OCI-LY7 (cell line): ENCODE measurements around the gene METTL8. TPM values are rescaled to one million over a fixed set of nuclear protein-coding genes. Genes with fewer than 3 reads are reported as not detected.

Source experiments
- BruUV-seq: library from RNA; stranded (reverse); fragments of 400-500 nt; replicated peaks from 2 replicates; lab custom pipeline; 2021; lab: Mats Ljungman, UMichigan
- CTCF ChIA-PET: fragments of 300-600 bp; sonication (Branson Sonifier 250); formaldehyde crosslinking; loops from one replicate; lab custom pipeline; 2022; ENCODE audit warnings: antibody characterized with exemption; ENCODE audit not compliant: unreplicated experiment; lab: Charles Lee
- POLR2A ChIA-PET: fragments of 300-600 bp; sonication (Branson Sonifier 250); formaldehyde crosslinking; loops from one replicate; lab custom pipeline; 2022; ENCODE audit warnings: antibody characterized with exemption; lab: Charles Lee
- DNase-seq: peaks from one replicate; pipeline ENCODE4 v3.0.0-alpha.2; 2015; ENCODE audit warnings: low spot score
- H2AFZ ChIP-seq: fragments of 200-600 bp; sonication (generic), shearing (Covaris generic); 2 replicates; pipeline ENCODE4 v1.6.1; 2014; ENCODE audit warnings: mild to moderate bottlenecking, antibody characterized with exemption, low read length, moderate library complexity
- H3K27ac ChIP-seq: fragments of 200-600 bp; sonication (generic); 2 replicates; pipeline ENCODE4 v1.5.1; 2014; ENCODE audit warnings: mixed run types, low read depth, mild to moderate bottlenecking, moderate library complexity, low read length, inconsistent platforms; ENCODE audit not compliant: poor library complexity, severe bottlenecking
- H3K36me3 ChIP-seq: fragments of 200-600 bp; sonication (generic); 2 replicates; pipeline ENCODE4 v1.6.1; 2014; ENCODE audit warnings: mild to moderate bottlenecking, antibody characterized with exemption, low read length, moderate library complexity, mixed read lengths; ENCODE audit not compliant: insufficient read depth
- H3K4me1 ChIP-seq: fragments of 200-600 bp; sonication (generic); 2 replicates; pipeline ENCODE4 v1.5.1; 2014; ENCODE audit warnings: mild to moderate bottlenecking, low read length; ENCODE audit not compliant: insufficient read depth, poor library complexity, severe bottlenecking
- H3K4me2 ChIP-seq: fragments of 200-600 bp; sonication (generic); 2 replicates; pipeline ENCODE4 v1.6.1; 2014; ENCODE audit warnings: mild to moderate bottlenecking, low read length
- H3K4me3 ChIP-seq: fragments of 200-600 bp; sonication (generic); 2 replicates; pipeline ENCODE4 v1.5.1; 2014; ENCODE audit warnings: mild to moderate bottlenecking, low read depth, low read length; ENCODE audit not compliant: poor library complexity, severe bottlenecking
- H3K79me2 ChIP-seq: fragments of 200-600 bp; sonication (generic); 2 replicates; pipeline ENCODE4 v1.6.1; 2016; ENCODE audit warnings: low read depth, mild to moderate bottlenecking, low read length, moderate library complexity, mixed read lengths; ENCODE audit not compliant: insufficient read depth
- H3K9me2 ChIP-seq: fragments of 200-600 bp; sonication (generic); 2 replicates; pipeline ENCODE4 v1.6.1; 2016; ENCODE audit warnings: mild to moderate bottlenecking, low read length, mixed read lengths; ENCODE audit not compliant: insufficient read depth
- H3K9me3 ChIP-seq: fragments of 200-600 bp; sonication (generic); 2 replicates; pipeline ENCODE4 v1.6.1; 2014; ENCODE audit warnings: mild to moderate bottlenecking, mixed run types, low read length, mixed read lengths
- H4K20me1 ChIP-seq: fragments of 200-600 bp; sonication (generic); 2 replicates; pipeline ENCODE4 v1.6.1; 2014; ENCODE audit warnings: mild to moderate bottlenecking, antibody characterized with exemption, low read length, moderate library complexity, mixed read lengths; ENCODE audit not compliant: insufficient read depth
- EZH2phosphoT487 ChIP-seq: fragments of 200-600 bp; sonication (generic); IDR thresholded peaks from 2 replicates; pipeline ENCODE4 v1.6.1; 2018; ENCODE audit warnings: low read depth, borderline replicate concordance, mild to moderate bottlenecking, mixed run types, antibody characterized with exemption, low read length, moderate library complexity, mixed read lengths
- intact Hi-C: fragments of 100-400 bp; cut with micrococcal nuclease; formaldehyde crosslinking; loops from one replicate; pipeline ENCODE4 v1.10.0; 2022; ENCODE audit not compliant: unreplicated experiment
- total RNA-seq, 2 experiments: library from RNA; depleted of rRNA in 1 of 2; stranded (reverse); fragments of >200 nt in 1 of 2; shearing (Covaris generic) in 1 of 2; gene quantifications; 2 replicates each; pipeline ENCODE4 v1.2.3, GENCODE V29; 2014 to 2022
- TF ChIP-seq, protein P1 (sequence below): fragments of 200-600 bp; sonication (generic); conservative IDR thresholded peaks from 2 replicates; pipeline ENCODE4 v1.5.1; 2014; ENCODE audit warnings: mild to moderate bottlenecking, antibody characterized with exemption, low read length, moderate library complexity, mixed read lengths

Gene METTL8
- total RNA-seq, 2 experiments from 2014 or later, result 11.8 to 33.0 TPM

DNA sequence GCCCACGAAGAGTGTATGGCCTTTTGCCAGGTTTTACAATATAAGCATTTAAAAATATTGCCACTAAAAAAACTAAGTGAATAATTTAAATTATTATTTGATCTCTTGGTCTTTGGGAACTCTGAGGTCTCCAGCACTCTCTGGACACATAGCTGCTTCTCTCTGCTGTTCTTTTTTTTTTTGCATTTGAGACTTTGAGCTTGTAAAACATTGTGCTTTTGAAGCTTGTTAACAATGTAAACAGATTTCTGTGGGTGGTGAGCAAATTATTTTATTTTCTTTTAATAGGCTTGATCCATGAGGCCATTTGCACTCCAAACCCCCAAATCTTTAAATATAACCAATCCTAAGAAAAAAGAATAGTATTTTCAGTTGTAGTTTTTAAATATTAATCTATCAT is 42.2 kb upstream of the METTL8 start:
- Histone ChIP-seq H2AFZ (no peak overlapping the region), H3K9me2 (no peaks in the 10 kb centered on the region), H3K79me2 (no peaks in the 10 kb centered on the region), H4K20me1 (no peaks in the 10 kb centered on the region), H3K4me2 (no peak overlapping the region), H3K4me1 (no peaks in the 10 kb centered on the region), H3K36me3 (peaks cover 100% of the 10 kb centered on the region), H3K9me3 (no peaks in the 10 kb centered on the region), H3K4me3 (no peak overlapping the region), H3K27ac (no peak overlapping the region)
- ChIA-PET POLR2A (interaction anchor here (0.7 to 0.8 kb wide), 2 partner anchors 11 to 435 kb away, joined by 3 to 4 read pairs; no protein-coding TSS in a partner anchor), CTCF (no interaction called here)
- no TSS peak for BruUV-seq
- TF ChIP-seq EZH2phosphoT487, result no peak
- TF ChIP-seq, protein P1, sequence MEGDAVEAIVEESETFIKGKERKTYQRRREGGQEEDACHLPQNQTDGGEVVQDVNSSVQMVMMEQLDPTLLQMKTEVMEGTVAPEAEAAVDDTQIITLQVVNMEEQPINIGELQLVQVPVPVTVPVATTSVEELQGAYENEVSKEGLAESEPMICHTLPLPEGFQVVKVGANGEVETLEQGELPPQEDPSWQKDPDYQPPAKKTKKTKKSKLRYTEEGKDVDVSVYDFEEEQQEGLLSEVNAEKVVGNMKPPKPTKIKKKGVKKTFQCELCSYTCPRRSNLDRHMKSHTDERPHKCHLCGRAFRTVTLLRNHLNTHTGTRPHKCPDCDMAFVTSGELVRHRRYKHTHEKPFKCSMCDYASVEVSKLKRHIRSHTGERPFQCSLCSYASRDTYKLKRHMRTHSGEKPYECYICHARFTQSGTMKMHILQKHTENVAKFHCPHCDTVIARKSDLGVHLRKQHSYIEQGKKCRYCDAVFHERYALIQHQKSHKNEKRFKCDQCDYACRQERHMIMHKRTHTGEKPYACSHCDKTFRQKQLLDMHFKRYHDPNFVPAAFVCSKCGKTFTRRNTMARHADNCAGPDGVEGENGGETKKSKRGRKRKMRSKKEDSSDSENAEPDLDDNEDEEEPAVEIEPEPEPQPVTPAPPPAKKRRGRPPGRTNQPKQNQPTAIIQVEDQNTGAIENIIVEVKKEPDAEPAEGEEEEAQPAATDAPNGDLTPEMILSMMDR, result no peak
- intact Hi-C loops, result no loop called here
- no peak for DNase-seq

DNA sequence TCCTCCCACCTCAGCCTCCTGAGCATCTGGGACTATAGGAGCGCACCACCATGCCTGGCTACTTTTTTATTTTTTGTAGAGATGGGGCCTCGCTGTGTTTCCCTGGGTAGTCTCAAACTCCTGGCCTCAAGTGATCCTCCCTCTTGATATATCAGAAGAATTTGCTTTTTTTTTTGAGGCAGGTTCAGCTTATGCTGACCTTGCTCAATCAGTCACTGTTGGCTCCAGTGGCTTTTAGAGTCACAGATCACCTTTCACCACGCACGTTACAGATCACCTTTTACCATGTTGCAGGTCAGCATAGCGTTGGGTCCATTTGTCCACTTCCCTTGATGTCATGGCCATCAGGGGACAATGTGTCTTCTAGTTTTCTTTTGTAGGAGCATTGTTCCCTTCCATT is 36.3 kb upstream of the METTL8 start:
- Histone ChIP-seq H4K20me1 (no peaks in the 10 kb centered on the region), H3K36me3 (peaks cover 93% of the 10 kb centered on the region), H2AFZ (no peak overlapping the region), H3K4me2 (no peak overlapping the region), H3K9me2 (no peaks in the 10 kb centered on the region), H3K4me1 (no peaks in the 10 kb centered on the region), H3K9me3 (no peaks in the 10 kb centered on the region), H3K27ac (no peak overlapping the region), H3K4me3 (no peak overlapping the region), H3K79me2 (no peaks in the 10 kb centered on the region)
- CTCF ChIA-PET, result no interaction called here
- POLR2A ChIA-PET, result no interaction called here
- BruUV-seq, result no TSS peak
- intact Hi-C loops, result no loop called here
- no peak for DNase-seq
- no peak for TF ChIP-seq EZH2phosphoT487
- TF ChIP-seq, protein P1, result no peak

DNA sequence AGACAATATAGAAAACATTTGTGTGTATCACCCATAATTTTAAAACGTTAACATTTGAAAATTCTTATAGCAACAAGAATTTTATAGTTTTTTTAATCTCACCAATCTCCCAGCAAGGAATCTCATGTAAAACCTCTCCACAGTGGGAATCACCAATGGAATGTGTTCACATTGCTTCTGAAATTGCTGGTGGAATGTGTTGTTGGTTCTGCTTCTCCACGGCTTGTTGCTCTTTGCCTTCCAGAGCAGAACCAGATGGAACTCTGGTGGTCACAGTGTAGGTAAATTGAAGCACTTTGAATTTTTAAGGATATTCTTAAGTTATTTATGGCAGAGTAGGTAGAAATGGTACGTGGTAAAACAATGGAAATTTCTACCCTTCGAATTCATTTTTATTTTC is 35.4 kb upstream of the METTL8 start:
- Histone ChIP-seq H4K20me1 (no peaks in the 10 kb centered on the region), H3K27ac (no peak overlapping the region), H3K36me3 (peaks cover 92% of the 10 kb centered on the region), H3K9me3 (no peaks in the 10 kb centered on the region), H2AFZ (no peak overlapping the region), H3K79me2 (no peaks in the 10 kb centered on the region), H3K4me2 (no peak overlapping the region), H3K9me2 (no peaks in the 10 kb centered on the region), H3K4me3 (no peak overlapping the region), H3K4me1 (no peaks in the 10 kb centered on the region)
- TF ChIP-seq, protein P1, result no peak
- TF ChIP-seq EZH2phosphoT487, result no peak
- BruUV-seq, result TSS peak; percentile 20
- DNase-seq, result no peak
- ChIA-PET CTCF (no interaction called here), POLR2A (no interaction called here)
- intact Hi-C loops, result no loop called here
